ENCODE results near the gene NCOA5. TPM values are rescaled to one million over a fixed set of nuclear protein-coding genes. Genes with fewer than 3 reads are reported as not detected.

NCOA5 gene
- total and polyA plus RNA-seq, 7 donors, result 10.6 to 39.2 (median 22.4) TPM

DNA sequence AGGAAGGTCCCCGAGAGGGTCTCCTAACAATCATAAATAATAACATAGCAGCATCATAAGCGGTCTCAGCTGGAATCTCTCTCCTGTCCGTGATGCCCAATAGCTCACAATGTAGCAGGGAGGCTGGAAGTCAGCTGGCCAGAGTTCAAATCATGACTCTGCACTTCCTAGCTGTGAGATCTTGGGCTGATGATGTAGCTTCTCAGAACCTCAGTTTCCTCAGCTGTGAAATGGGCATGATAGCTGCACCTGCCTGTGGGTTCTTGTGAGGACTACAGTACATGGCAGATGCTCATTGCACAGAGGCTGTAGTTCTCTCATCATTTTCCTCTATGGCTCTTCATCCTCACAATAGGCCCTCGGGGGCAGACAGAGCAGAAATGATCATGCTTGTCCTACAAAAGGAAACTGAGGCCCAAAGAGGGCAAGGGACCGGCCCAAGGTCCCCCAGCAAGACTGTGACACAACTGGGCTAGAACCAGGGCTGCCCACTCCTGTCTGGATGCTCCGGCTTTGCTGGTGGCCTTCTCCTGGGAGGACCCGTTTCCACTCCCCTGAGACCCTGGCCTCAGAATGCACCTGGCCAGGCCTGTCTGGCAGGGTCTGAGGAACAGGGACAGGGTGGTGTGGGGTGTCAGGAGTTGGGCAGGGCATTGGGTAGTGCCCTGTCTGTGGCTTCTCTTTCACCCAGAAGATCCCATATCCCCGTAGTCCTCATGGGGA lies 43.0 kb downstream of the NCOA5 start:
- H3K4me3 ChIP-seq, result no peak overlapping the region
- H3K4me1 ChIP-seq, result no peaks in the 10 kb centered on the region
- peaks cover 0 to 35% (median 0%) of the 10 kb centered on the region in 3 donors for H3K27me3 ChIP-seq
- TF ChIP-seq, protein P1, sequence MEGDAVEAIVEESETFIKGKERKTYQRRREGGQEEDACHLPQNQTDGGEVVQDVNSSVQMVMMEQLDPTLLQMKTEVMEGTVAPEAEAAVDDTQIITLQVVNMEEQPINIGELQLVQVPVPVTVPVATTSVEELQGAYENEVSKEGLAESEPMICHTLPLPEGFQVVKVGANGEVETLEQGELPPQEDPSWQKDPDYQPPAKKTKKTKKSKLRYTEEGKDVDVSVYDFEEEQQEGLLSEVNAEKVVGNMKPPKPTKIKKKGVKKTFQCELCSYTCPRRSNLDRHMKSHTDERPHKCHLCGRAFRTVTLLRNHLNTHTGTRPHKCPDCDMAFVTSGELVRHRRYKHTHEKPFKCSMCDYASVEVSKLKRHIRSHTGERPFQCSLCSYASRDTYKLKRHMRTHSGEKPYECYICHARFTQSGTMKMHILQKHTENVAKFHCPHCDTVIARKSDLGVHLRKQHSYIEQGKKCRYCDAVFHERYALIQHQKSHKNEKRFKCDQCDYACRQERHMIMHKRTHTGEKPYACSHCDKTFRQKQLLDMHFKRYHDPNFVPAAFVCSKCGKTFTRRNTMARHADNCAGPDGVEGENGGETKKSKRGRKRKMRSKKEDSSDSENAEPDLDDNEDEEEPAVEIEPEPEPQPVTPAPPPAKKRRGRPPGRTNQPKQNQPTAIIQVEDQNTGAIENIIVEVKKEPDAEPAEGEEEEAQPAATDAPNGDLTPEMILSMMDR (IDR thresholded peaks at IDR 0.05), result no peak
- H3K36me3 ChIP-seq, result no peaks in the 10 kb centered on the region
- DNase-seq, result peak; percentile 40
- intact Hi-C loops (cut with DNase I), result no loop called here
- WGBS, 2 donors, result 77 to 84% methylated on average over 8 of the region's 8 CpGs
- no peak overlapping the region for H3K27ac ChIP-seq
- no peaks in the 10 kb centered on the region for H3K9me3 ChIP-seq

DNA sequence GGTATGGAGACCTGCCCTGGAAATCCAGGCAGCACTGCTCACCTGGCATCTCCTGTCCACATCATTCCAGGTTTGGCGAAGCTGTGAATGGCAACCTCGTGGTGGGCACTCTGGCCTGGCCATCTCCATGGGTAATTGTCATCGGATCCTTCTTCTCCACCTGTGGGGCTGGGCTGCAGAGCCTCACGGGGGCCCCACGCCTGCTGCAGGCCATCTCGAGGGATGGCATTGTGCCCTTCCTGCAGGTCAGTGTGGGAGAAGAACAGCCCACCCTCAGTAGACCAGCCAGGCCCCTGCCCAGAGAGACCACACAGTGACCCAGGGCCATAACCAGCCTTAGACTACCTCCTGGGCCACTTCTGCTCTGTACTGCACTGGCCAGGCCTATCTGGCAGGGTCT lies 44.9 kb downstream of the NCOA5 start:
- intact Hi-C loops (cut with DNase I), result no loop called here
- TF ChIP-seq EP300 (IDR thresholded peaks at IDR 0.05) (no peak), POLR2A (IDR thresholded peaks at IDR 0.05) (no peak), POLR2AphosphoS5 (IDR thresholded peaks at IDR 0.05) (no peak)
- TF ChIP-seq, protein P1 (IDR thresholded peaks at IDR 0.05), result no peak
- Histone ChIP-seq H3K9me3 (no peaks in the 10 kb centered on the region), H3K36me3 (no peaks in the 10 kb centered on the region), H3K4me3 (no peak overlapping the region), H3K27ac (no peak overlapping the region), H3K4me1 (no peaks in the 10 kb centered on the region), H3K27me3 (peaks cover 0 to 47% (median 6%) of the 10 kb centered on the region in 3 donors)
- DNase-seq, result no peak
- 67 to 77% methylated on average over 6 of the region's 6 CpGs for WGBS, 2 donors

DNA sequence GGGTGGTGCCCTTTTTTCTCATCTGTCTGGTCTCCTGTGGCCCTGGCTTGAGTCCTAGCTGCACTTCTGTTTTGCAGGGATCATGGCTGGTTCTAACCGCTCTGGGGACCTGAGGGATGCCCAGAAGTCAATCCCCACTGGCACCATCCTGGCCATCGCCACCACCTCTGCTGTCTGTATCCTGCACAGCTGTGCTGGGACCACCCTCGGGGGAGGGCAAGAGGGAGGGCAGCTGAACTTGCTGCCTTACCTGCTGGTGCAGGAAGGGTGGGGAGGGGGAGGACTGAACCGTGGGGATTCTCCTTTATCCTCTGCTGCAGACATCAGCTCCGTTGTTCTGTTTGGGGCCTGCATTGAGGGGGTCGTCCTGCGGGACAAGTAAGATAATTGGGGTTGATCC lies 46.2 kb downstream of the NCOA5 start:
- 49 to 55% methylated on average over 7 of the region's 7 CpGs for WGBS, 2 donors
- no peaks in the 10 kb centered on the region for H3K36me3 ChIP-seq
- H3K9me3 ChIP-seq, result no peaks in the 10 kb centered on the region
- DNase-seq, result no peak
- intact Hi-C loops (cut with DNase I), result no loop called here
- no peaks in the 10 kb centered on the region for H3K4me1 ChIP-seq
- no peak overlapping the region for H3K4me3 ChIP-seq
- no peak for TF ChIP-seq POLR2AphosphoS5 (IDR thresholded peaks at IDR 0.05)
- no peak for TF ChIP-seq POLR2A (IDR thresholded peaks at IDR 0.05)
- TF ChIP-seq, protein P1 (IDR thresholded peaks at IDR 0.05), result no peak
- no peak for TF ChIP-seq EP300 (IDR thresholded peaks at IDR 0.05)
- H3K27ac ChIP-seq, result no peak overlapping the region
- peaks cover 0 to 47% (median 6%) of the 10 kb centered on the region in 3 donors for H3K27me3 ChIP-seq

DNA sequence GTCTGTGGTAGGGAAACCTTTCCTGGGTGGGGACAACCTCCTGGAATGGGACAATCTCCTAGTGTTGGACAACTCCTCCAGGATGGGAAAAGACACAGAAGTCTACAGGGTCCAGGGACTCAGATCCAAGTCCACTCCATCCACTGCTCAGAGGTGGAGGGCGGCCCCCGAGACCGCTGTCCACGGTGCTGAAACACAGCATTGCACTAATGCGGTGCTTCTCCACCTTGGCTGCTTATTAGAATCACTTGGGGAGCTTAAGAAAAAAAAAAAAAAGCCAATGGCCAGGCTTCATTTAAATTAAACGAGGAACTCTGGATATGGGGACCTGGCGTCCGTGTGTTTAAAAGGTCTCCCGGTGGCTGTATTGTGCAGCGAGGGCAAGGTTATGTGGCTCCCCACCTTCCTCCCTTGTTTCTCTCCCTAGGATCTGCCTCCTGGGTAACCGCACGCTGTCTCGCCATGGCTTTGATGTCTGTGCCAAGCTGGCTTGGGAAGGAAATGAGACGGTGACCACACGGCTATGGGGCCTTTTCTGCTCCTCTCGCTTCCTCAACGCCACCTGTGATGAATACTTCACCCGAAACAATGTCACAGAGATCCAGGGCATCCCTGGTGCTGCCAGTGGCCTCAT lies 48.7 kb downstream of the NCOA5 start:
- TF ChIP-seq POLR2A (IDR thresholded peaks at IDR 0.05), result no peak
- no peak for TF ChIP-seq EP300 (IDR thresholded peaks at IDR 0.05)
- TF ChIP-seq POLR2AphosphoS5 (IDR thresholded peaks at IDR 0.05), result no peak
- TF ChIP-seq, protein P1 (IDR thresholded peaks at IDR 0.05), result no peak
- Histone ChIP-seq H3K9me3 (no peaks in the 10 kb centered on the region), H3K4me1 (no peaks in the 10 kb centered on the region), H3K27ac (no peak overlapping the region), H3K36me3 (no peaks in the 10 kb centered on the region), H3K4me3 (no peak overlapping the region), H3K27me3 (peaks cover 0 to 34% (median 6%) of the 10 kb centered on the region in 3 donors)
- DNase-seq, result no peak
- 30 to 36% methylated on average over 18 of the region's 18 CpGs for WGBS, 2 donors
- intact Hi-C loops (cut with DNase I), result no loop called here
